HepG2 (cell line): ENCODE results near the gene OBSL1. TPM values are rescaled to one million over a fixed set of nuclear protein-coding genes. Genes with fewer than 3 reads are reported as not detected.

Source experiments
- ATAC-seq: fragments of 200-7000 bp; cut with Tn5 transposase; 3 replicates; pipeline ENCODE4 v1.9.1; 2020; ENCODE audit warnings: mild to moderate bottlenecking, moderate library complexity
- BruUV-seq: library from RNA; stranded (reverse); fragments of 400-500 nt; replicated peaks from 2 replicates; lab custom pipeline; 2021; lab: Mats Ljungman, UMichigan
- CTCF ChIA-PET: fragments of 300-600 bp; formaldehyde crosslinking; extraction: SDS; loops from one replicate; lab custom pipeline; 2021; ENCODE audit warnings: low total read pairs, inconsistent platforms, low intra/inter-chr PET ratio; lab: Yijun Ruan, JAX
- POLR2A ChIA-PET: fragments of 350-600 bp; sonication (Branson Sonifier 250); formaldehyde crosslinking; loops from one replicate; lab custom pipeline; 2020; ENCODE audit warnings: antibody characterized with exemption, inconsistent platforms; lab: Yijun Ruan, JAX
- DNase-seq: peaks from one replicate; pipeline ENCODE4 v3.0.0-alpha.2; 2015; ENCODE audit warnings: low spot score
- FAIRE-seq: peaks from 3 replicates; lab custom pipeline; 2011; peaks lifted over from hg19 to GRCh38; lab: Jason Lieb, UNC
- H2AFZ ChIP-seq: one replicate; pipeline ENCODE4 v1.6.1; 2011; ENCODE audit warnings: low read length, inconsistent platforms
- H3K27ac ChIP-seq: fragments of 300-600 bp; 3 replicates; pipeline ENCODE4 v1.8.0; 2011; ENCODE audit warnings: mixed run types, mild to moderate bottlenecking, mixed read lengths, low read length, inconsistent platforms; ENCODE audit not compliant: insufficient read depth; ENCODE audit errors: extremely low read length
- H3K27me3 ChIP-seq, 2 experiments: fragments of 200-600 bp in 1 of 2; 2 replicates in 1 of 2; 3 replicates in 1 of 2; pipeline versions ENCODE4 v1.6.0 to v1.8.0; 2011; ENCODE audit warnings: low read length in 2 of 2, mild to moderate bottlenecking in 2 of 2, moderate library complexity in 2 of 2, inconsistent platforms in 1 of 2; ENCODE audit not compliant: insufficient read depth in 2 of 2, control insufficient read depth in 1 of 2
- H3K36me3 ChIP-seq, 2 experiments: fragments of 200-600 bp in 1 of 2; replicated peaks in 1 of 2; 2 replicates in 1 of 2; 3 replicates in 1 of 2; pipeline versions ENCODE4 v1.5.1 to v1.8.0; 2011; ENCODE audit warnings: low read length in 2 of 2, inconsistent platforms in 1 of 2; ENCODE audit not compliant: insufficient read depth in 2 of 2, control insufficient read depth in 1 of 2
- H3K4me1 ChIP-seq: 2 replicates; pipeline ENCODE4 v1.5.1; 2012; ENCODE audit warnings: low read length, inconsistent platforms; ENCODE audit not compliant: insufficient read depth
- H3K4me2 ChIP-seq: 2 replicates; pipeline ENCODE4 v1.6.0; 2011; ENCODE audit warnings: low read depth, low read length, inconsistent platforms
- H3K4me3 ChIP-seq, 3 experiments: fragments of 200-600 bp in 1 of 3; sonication (generic), shearing (Covaris generic) in 1 of 3; replicated peaks in 1 of 3; 2 replicates each; pipeline ENCODE4 v1.5.1; 2011 to 2016; ENCODE audit warnings: low read length in 3 of 3, inconsistent platforms in 2 of 3, low read depth in 2 of 3, mild to moderate bottlenecking in 2 of 3, control low read depth in 1 of 3, mixed read lengths in 1 of 3; ENCODE audit not compliant: insufficient read depth in 1 of 3
- H3K79me2 ChIP-seq: one replicate; pipeline ENCODE4 v1.6.1; 2011; ENCODE audit warnings: low read length, inconsistent platforms; ENCODE audit not compliant: insufficient read depth
- H3K9ac ChIP-seq: 2 replicates; pipeline ENCODE4 v1.6.0; 2011; ENCODE audit warnings: mild to moderate bottlenecking, low read depth, low read length, inconsistent platforms; ENCODE audit not compliant: insufficient read depth
- H3K9me3 ChIP-seq: 2 replicates; pipeline ENCODE4 v1.5.1; 2012; ENCODE audit warnings: mild to moderate bottlenecking, low read length
- H4K20me1 ChIP-seq: 2 replicates; pipeline ENCODE4 v1.6.0; 2011; ENCODE audit warnings: inconsistent platforms, mild to moderate bottlenecking, low read length, moderate library complexity; ENCODE audit not compliant: insufficient read depth
- CEBPB ChIP-seq: IDR thresholded peaks from 2 replicates; pipeline ENCODE4 v1.6.1; 2011; ENCODE audit warnings: low read depth, low read length, improper control_type of control experiment, borderline replicate concordance
- CENPT ChIP-seq: sonication (generic); formaldehyde crosslinking; IDR thresholded peaks from 2 replicates; pipeline ENCODE4 v1.8.0; 2022; ENCODE audit warnings: low read depth, mild to moderate bottlenecking, moderate library complexity, missing genetic modification reagents
- SRF ChIP-seq: IDR thresholded peaks from 2 replicates; pipeline ENCODE4 v1.6.1; 2011; ENCODE audit warnings: mild to moderate bottlenecking, low read depth, low read length, moderate library complexity
- TBX2 ChIP-seq: sonication (generic); formaldehyde crosslinking; IDR thresholded peaks from 2 replicates; pipeline ENCODE4 v1.5.0; 2020; ENCODE audit warnings: missing genetic modification reagents, mild to moderate bottlenecking, borderline replicate concordance
- TEAD2 ChIP-seq: sonication (generic); formaldehyde crosslinking; IDR thresholded peaks from 2 replicates; pipeline ENCODE4 v1.9.0; 2021; ENCODE audit warnings: missing genetic modification reagents
- ZBTB20 ChIP-seq: sonication (generic); formaldehyde crosslinking; IDR thresholded peaks from 2 replicates; pipeline ENCODE4 v1.8.1; 2023; ENCODE audit warnings: missing genetic modification reagents, low read depth, mild to moderate bottlenecking, borderline replicate concordance
- ZNF20 ChIP-seq: sonication (generic); formaldehyde crosslinking; IDR thresholded peaks from 2 replicates; pipeline ENCODE4 v1.4.0; 2020; ENCODE audit warnings: mild to moderate bottlenecking, moderate library complexity, missing genetic modification reagents
- ZNF564 ChIP-seq: sonication (generic); formaldehyde crosslinking; IDR thresholded peaks from 2 replicates; pipeline ENCODE4 v1.8.1; 2023; ENCODE audit warnings: mild to moderate bottlenecking, missing genetic modification reagents
- ZNF670 ChIP-seq: sonication (generic); formaldehyde crosslinking; IDR thresholded peaks from 2 replicates; pipeline ENCODE4 v1.8.0; 2022; ENCODE audit warnings: mild to moderate bottlenecking, missing genetic modification reagents, borderline replicate concordance
- ZNF709 ChIP-seq: sonication (generic); formaldehyde crosslinking; IDR thresholded peaks from 2 replicates; pipeline ENCODE4 v1.5.0; 2020; ENCODE audit warnings: mild to moderate bottlenecking, missing genetic modification reagents
- ZNF788 ChIP-seq: sonication (generic); formaldehyde crosslinking; IDR thresholded peaks from 2 replicates; pipeline ENCODE4 v1.5.0; 2020; ENCODE audit warnings: mild to moderate bottlenecking, missing genetic modification reagents, borderline replicate concordance
- ZNF891 ChIP-seq: sonication (generic); formaldehyde crosslinking; IDR thresholded peaks from 2 replicates; pipeline ENCODE4 v1.5.0; 2020; ENCODE audit warnings: mild to moderate bottlenecking, missing genetic modification reagents
- WGBS: methylation state at CpG from one replicate; pipeline ENCODE4 v1.1.6; 2017; ENCODE audit warnings: low lambda C conversion rate; 5-methylcytosine and 5-hydroxymethylcytosine counted together
- in situ Hi-C: cut with HindIII; loops from 2 replicates; pipeline ENCODE4 v1.10.0; 2017; ENCODE audit warnings: low pct_unique_long_range_greater_than_20kb; ENCODE audit not compliant: extremely low pct_ligation_motif_present
- intact Hi-C: fragments of 100-400 bp; cut with micrococcal nuclease; formaldehyde crosslinking; loops from one replicate; pipeline ENCODE4 v1.10.0; 2022; ENCODE audit not compliant: unreplicated experiment
- polyA plus RNA-seq, 8 experiments: library from polyadenylated mRNA; depleted of rRNA in 3 of 8; stranded (reverse) in 7 of 8; unstranded in 1 of 8; fragments of >200 nt; fragmentation: Illumina TruSeq in 4 of 8; extraction: Trizol in 4 of 8; gene quantifications; 2 replicates each; pipeline versions ENCODE4 v1.2.1 to v1.2.3, GENCODE V29; 2011 to 2016; ENCODE audit warnings: low read depth in 4 of 8, missing spikeins in 1 of 8, mixed read lengths in 1 of 8; ENCODE audit not compliant: insufficient read depth in 1 of 8
- total RNA-seq, 5 experiments: library from RNA; depleted of rRNA; stranded (reverse); fragments of >200 nt; fragmentation: Illumina TruSeq; extraction: Trizol; gene quantifications; 2 replicates each; pipeline ENCODE4 v1.2.3, GENCODE V29; 2016; ENCODE audit warnings: low read depth in 1 of 5
- TF ChIP-seq, protein P1 (sequence below): sonication (generic); formaldehyde crosslinking; IDR thresholded peaks from 2 replicates; pipeline ENCODE4 v1.4.0; 2020; ENCODE audit warnings: mild to moderate bottlenecking, missing genetic modification reagents

The OBSL1 gene
- total and polyA plus RNA-seq, 2 of the 13 experiments (the other 11 are each of a cell fraction or from before 2014, with no cell fraction given): 86.7 to 218 TPM

DNA sequence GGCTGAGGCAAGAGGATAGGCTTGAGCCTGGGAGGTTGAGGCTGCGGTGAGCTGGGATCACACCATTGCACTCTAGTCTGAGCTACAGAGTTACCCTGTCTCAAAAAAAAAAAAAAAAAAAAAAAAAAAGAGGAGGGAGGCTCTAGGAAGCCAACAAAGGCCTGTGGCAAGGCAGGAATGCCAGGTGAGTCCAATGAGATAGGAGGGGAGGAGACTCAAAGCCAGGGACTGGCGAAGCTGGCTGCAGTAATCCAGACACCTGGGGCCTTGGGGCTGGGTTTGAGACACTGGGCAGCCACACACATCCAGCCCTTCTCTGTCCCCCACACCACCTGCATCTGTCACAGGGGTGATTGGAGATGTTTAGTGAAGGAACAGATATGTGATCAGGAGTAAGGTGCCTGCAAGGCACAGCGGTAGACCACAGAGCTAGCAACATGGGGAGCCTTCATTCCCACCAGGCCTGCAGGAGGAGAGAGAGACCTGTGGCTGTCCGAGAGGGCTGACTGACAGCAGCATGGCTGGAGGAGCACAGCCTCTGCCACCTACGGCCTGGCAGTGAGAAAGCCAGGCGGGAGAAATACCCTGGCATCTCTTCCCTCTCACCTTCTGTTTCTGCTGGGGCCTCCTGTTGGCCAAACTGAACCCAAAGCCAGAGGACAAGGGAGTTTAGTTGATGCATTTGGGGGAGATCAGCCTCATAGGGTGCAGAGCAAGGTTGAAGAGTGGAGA is 37.2 kb downstream of the OBSL1 start:
- no peak overlapping the region for H3K9ac ChIP-seq
- H4K20me1 ChIP-seq: peaks cover 17% of the 10 kb centered on the region; the same call in 1 of the 2 replicates
- peaks cover 28% of the 10 kb centered on the region for H3K4me1 ChIP-seq
- no peak overlapping the region for H2AFZ ChIP-seq
- BruUV-seq: no TSS peak
- FAIRE-seq (no peak), ATAC-seq (no peak), DNase-seq (no peak)
- 17% methylated on average over 6 of the region's 6 CpGs for WGBS
- no peaks in the 10 kb centered on the region for H3K9me3 ChIP-seq
- POLR2A ChIA-PET: no interaction called here
- no peak overlapping the region for H3K4me3 ChIP-seq
- intact Hi-C loops (loop anchor here (10.0 kb wide), 1 partner anchor 239 kb away; no protein-coding TSS in a partner anchor), in situ Hi-C loops (loop anchor here (5.0 kb wide), 2 partner anchors 42 to 132 kb away; no protein-coding TSS in a partner anchor)
- TF ChIP-seq ZNF670 (no peak), SRF (no peak)
- TF ChIP-seq, protein P1, sequence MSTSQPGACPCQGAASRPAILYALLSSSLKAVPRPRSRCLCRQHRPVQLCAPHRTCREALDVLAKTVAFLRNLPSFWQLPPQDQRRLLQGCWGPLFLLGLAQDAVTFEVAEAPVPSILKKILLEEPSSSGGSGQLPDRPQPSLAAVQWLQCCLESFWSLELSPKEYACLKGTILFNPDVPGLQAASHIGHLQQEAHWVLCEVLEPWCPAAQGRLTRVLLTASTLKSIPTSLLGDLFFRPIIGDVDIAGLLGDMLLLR: no peak
- peaks cover 16 to 74% of the 10 kb centered on the region in 2 experiments; a peak in 4 of 5 replicates for H3K27me3 ChIP-seq
- no peak overlapping the region for H3K27ac ChIP-seq
- no peaks in the 10 kb centered on the region for H3K79me2 ChIP-seq
- no peak overlapping the region for H3K4me2 ChIP-seq
- CTCF ChIA-PET: no interaction called here
- H3K36me3 ChIP-seq: peaks cover 0 to 5% of the 10 kb centered on the region in 2 experiments; a peak in 3 of 5 replicates

DNA sequence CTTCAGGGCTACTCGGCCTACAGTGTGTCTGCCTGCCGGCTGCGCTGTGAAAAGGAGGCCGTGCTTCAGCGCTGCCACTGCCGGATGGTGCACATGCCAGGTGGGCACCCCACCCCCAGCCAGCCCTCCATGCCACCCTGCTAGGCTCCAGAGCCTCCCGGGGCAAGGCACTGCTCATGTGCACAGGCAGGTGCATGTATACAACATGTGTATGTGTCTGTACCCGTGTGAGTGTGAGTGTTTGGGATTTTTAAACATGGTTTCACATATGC is 39.0 kb downstream of the OBSL1 start:
- Histone ChIP-seq H3K9ac (no peak overlapping the region), H3K27ac (no peak overlapping the region), H2AFZ (no peak overlapping the region), H3K36me3 (no peaks in the 10 kb centered on the region), H3K79me2 (no peaks in the 10 kb centered on the region), H4K20me1 (peaks cover under 1% of the 10 kb centered on the region; the same call in 1 of the 2 replicates), H3K9me3 (no peaks in the 10 kb centered on the region), H3K27me3 (peaks cover 18 to 88% of the 10 kb centered on the region in 2 experiments; a peak in 4 of 5 replicates), H3K4me2 (no peak overlapping the region), H3K4me1 (peaks cover 11% of the 10 kb centered on the region), H3K4me3 (no peak overlapping the region)
- ATAC-seq (no peak), DNase-seq (no peak), FAIRE-seq (no peak)
- in situ Hi-C loops (loop anchor here (5.0 kb wide), 2 partner anchors 40 to 130 kb away; no protein-coding TSS in a partner anchor), intact Hi-C loops (loop anchor here (10.0 kb wide), 1 partner anchor 238 kb away; no protein-coding TSS in a partner anchor)
- CTCF ChIA-PET: interaction anchor here (5.4 kb wide), 1 partner anchor 36 kb away, joined by 53 read pairs; a partner anchor contains a TSS
- WGBS: 27% methylated on average over 5 of the region's 8 CpGs
- BruUV-seq: no TSS peak
- POLR2A ChIA-PET: no interaction called here
- TF ChIP-seq ZNF564 (CRISPR knock-in tag) (no peak), ZBTB20 (CRISPR knock-in tag) (no peak), ZNF709 (no peak), ZNF891 (CRISPR knock-in tag) (no peak), ZNF788 (CRISPR knock-in tag) (no peak), ZNF20 (CRISPR knock-in tag) (no peak), CEBPB (no peak), CENPT (no peak), TEAD2 (no peak), TBX2 (CRISPR knock-in tag) (no peak)
